ENCODE results near the gene BARHL1. TPM values are rescaled to one million over a fixed set of nuclear protein-coding genes. Genes with fewer than 3 reads are reported as not detected.

The BARHL1 gene
- polyA plus RNA-seq, 1 donor (not counting 4 experiments of a cell fraction or from before 2014, with no cell fraction given), result not detected

DNA sequence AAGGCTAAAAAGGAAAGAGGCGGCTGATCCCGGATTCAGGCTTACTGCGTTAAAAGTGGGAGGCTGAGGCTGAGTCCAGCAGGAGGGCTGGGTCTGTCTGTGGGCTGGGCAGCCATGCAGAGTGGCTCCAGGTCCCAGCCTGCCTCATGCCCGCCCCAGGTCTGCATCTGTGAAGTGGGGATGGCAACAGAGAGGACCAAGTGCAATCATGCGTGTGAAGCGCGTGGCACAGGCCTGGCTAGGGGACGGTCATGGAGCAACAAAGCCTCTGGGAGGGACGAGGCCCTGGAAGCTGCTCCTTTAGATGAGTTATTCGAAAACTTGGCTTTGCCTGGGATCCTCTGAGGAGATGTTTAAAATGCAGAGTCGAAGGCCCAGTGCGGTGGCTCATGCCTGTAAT, 30.4 kb upstream of the BARHL1 start:
- no peaks in the 10 kb centered on the region for H4K20me1 ChIP-seq (ENCODE audit: control insufficient read depth, extremely low read depth, insufficient read depth, low read length)
- H3K36me3 ChIP-seq (ENCODE audit: control insufficient read depth in 2 of 2, extremely low read depth in 1 of 2, insufficient read depth in 2 of 2, low read length in 2 of 2), result no peaks in the 10 kb centered on the region
- no peak for DNase-seq (ENCODE audit: low read depth, low spot score)
- FAIRE-seq, result no peak
- no peaks in the 10 kb centered on the region for H3K4me1 ChIP-seq (ENCODE audit: control insufficient read depth, extremely low read depth, insufficient read depth, low read length)
- H3K4me3 ChIP-seq (ENCODE audit: control insufficient read depth in 2 of 3, extremely low read depth in 1 of 3, insufficient read depth in 2 of 3, low read depth in 1 of 3, low read length in 3 of 3), result no peak overlapping the region
- no peak overlapping the region for H2AFZ ChIP-seq (ENCODE audit: control insufficient read depth, low read length)
- no peaks in the 10 kb centered on the region for H3K9me3 ChIP-seq (ENCODE audit: control insufficient read depth, low read depth, low read length)
- H3K9ac ChIP-seq (ENCODE audit: control insufficient read depth, extremely low read depth, insufficient read depth, low read length), result no peak overlapping the region
- H3K27ac ChIP-seq (ENCODE audit: control insufficient read depth, insufficient read depth, low read length), result no peak overlapping the region
- no peaks in the 10 kb centered on the region for H3K79me2 ChIP-seq (ENCODE audit: control insufficient read depth, insufficient read depth, low read length)
- H3K9me1 ChIP-seq (ENCODE audit: control insufficient read depth, extremely low read depth, insufficient read depth, low read length), result no peaks in the 10 kb centered on the region
- no peak overlapping the region for H3K4me2 ChIP-seq (ENCODE audit: control insufficient read depth, extremely low read depth, insufficient read depth, low read depth, low read length)
- no peak for TF ChIP-seq EZH2 (IDR thresholded peaks at IDR 0.05; ENCODE audit: low read length)
- TF ChIP-seq, protein P1, sequence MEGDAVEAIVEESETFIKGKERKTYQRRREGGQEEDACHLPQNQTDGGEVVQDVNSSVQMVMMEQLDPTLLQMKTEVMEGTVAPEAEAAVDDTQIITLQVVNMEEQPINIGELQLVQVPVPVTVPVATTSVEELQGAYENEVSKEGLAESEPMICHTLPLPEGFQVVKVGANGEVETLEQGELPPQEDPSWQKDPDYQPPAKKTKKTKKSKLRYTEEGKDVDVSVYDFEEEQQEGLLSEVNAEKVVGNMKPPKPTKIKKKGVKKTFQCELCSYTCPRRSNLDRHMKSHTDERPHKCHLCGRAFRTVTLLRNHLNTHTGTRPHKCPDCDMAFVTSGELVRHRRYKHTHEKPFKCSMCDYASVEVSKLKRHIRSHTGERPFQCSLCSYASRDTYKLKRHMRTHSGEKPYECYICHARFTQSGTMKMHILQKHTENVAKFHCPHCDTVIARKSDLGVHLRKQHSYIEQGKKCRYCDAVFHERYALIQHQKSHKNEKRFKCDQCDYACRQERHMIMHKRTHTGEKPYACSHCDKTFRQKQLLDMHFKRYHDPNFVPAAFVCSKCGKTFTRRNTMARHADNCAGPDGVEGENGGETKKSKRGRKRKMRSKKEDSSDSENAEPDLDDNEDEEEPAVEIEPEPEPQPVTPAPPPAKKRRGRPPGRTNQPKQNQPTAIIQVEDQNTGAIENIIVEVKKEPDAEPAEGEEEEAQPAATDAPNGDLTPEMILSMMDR (optimal IDR thresholded peaks at IDR 0.05 in 1 of 3, IDR thresholded peaks at IDR 0.05 in 1 of 3, conservative IDR thresholded peaks at IDR 0.05 in 1 of 3; ENCODE audit: extremely low read depth in 1 of 3, insufficient read depth in 2 of 3, low read length in 3 of 3), result no peak
- H3K27me3 ChIP-seq (ENCODE audit: control insufficient read depth, extremely low read depth, insufficient read depth, low read length), result peaks cover 20% of the 10 kb centered on the region
- dilution Hi-C loops (cut with MboI; ENCODE audit: extremely low pct_ligation_motif_present, low sequenced_read_pairs), result no loop called here

- H3K4me3 ChIP-seq (ENCODE audit: control insufficient read depth in 2 of 3, extremely low read depth in 1 of 3, insufficient read depth in 2 of 3, low read depth in 1 of 3, low read length in 3 of 3), result no peak overlapping the region
- H3K36me3 ChIP-seq (ENCODE audit: control insufficient read depth in 2 of 2, extremely low read depth in 1 of 2, insufficient read depth in 2 of 2, low read length in 2 of 2), result no peaks in the 10 kb centered on the region
- dilution Hi-C loops (cut with MboI; ENCODE audit: extremely low pct_ligation_motif_present, low sequenced_read_pairs), result no loop called here
- H2AFZ ChIP-seq (ENCODE audit: control insufficient read depth, low read length), result no peak overlapping the region
- no peaks in the 10 kb centered on the region for H4K20me1 ChIP-seq (ENCODE audit: control insufficient read depth, extremely low read depth, insufficient read depth, low read length)
- H3K9me3 ChIP-seq (ENCODE audit: control insufficient read depth, low read depth, low read length), result no peaks in the 10 kb centered on the region
- H3K9ac ChIP-seq (ENCODE audit: control insufficient read depth, extremely low read depth, insufficient read depth, low read length), result no peak overlapping the region
- TF ChIP-seq EZH2 (IDR thresholded peaks at IDR 0.05; ENCODE audit: low read length), result no peak
- TF ChIP-seq, protein P1 (optimal IDR thresholded peaks at IDR 0.05 in 1 of 3, IDR thresholded peaks at IDR 0.05 in 1 of 3, conservative IDR thresholded peaks at IDR 0.05 in 1 of 3; ENCODE audit: extremely low read depth in 1 of 3, insufficient read depth in 2 of 3, low read length in 3 of 3), result no peak
- no peak overlapping the region for H3K4me2 ChIP-seq (ENCODE audit: control insufficient read depth, extremely low read depth, insufficient read depth, low read depth, low read length)
- no peaks in the 10 kb centered on the region for H3K4me1 ChIP-seq (ENCODE audit: control insufficient read depth, extremely low read depth, insufficient read depth, low read length)
- no peaks in the 10 kb centered on the region for H3K9me1 ChIP-seq (ENCODE audit: control insufficient read depth, extremely low read depth, insufficient read depth, low read length)
- H3K27ac ChIP-seq (ENCODE audit: control insufficient read depth, insufficient read depth, low read length), result no peak overlapping the region
- peaks cover 29% of the 10 kb centered on the region for H3K27me3 ChIP-seq (ENCODE audit: control insufficient read depth, extremely low read depth, insufficient read depth, low read length)
- no peaks in the 10 kb centered on the region for H3K79me2 ChIP-seq (ENCODE audit: control insufficient read depth, insufficient read depth, low read length)
- no peak for DNase-seq (ENCODE audit: low read depth, low spot score)
- no peak for FAIRE-seq
Observed at GRCh38 chr9:132554755-132555154, 27.7 kb upstream of the BARHL1 start.
